HFFc6 (cell line): ENCODE results near the gene HSPA1B. TPM values are rescaled to one million over a fixed set of nuclear protein-coding genes. Genes with fewer than 3 reads are reported as not detected.

ENCODE experiments used
- DNase-seq: peaks from one replicate; pipeline ENCODE4 v3.0.0-alpha.2; 2018
- H3K27ac Mint-ChIP-seq: 2 replicates; pipeline ENCODE4 v1.8.0; 2020; ENCODE audit warnings: mild to moderate bottlenecking, mixed read lengths
- H3K27me3 Mint-ChIP-seq: 2 replicates; pipeline ENCODE4 v1.8.0; 2021; ENCODE audit warnings: mild to moderate bottlenecking, moderate library complexity, mixed read lengths; ENCODE audit not compliant: insufficient read depth
- H3K36me3 Mint-ChIP-seq: 2 replicates; pipeline ENCODE4 v1.8.0; 2021; ENCODE audit warnings: low read depth, mixed read lengths
- H3K4me1 Mint-ChIP-seq: 2 replicates; pipeline ENCODE4 v1.8.0; 2020; ENCODE audit warnings: low read depth, mixed read lengths
- H3K4me3 Mint-ChIP-seq: 2 replicates; pipeline ENCODE4 v1.8.0; 2020; ENCODE audit warnings: mild to moderate bottlenecking, moderate library complexity, mixed read lengths
- H3K9me3 Mint-ChIP-seq: 2 replicates; pipeline ENCODE4 v1.8.0; 2020; ENCODE audit warnings: mild to moderate bottlenecking, mixed read lengths
- total RNA-seq, 6 experiments: library from RNA; stranded (reverse); fragmentation: NEBNext Ultra II Directional; extraction: Animal tissue kit (Norgen Biotek cat#: 25700); gene quantifications; 2 replicates in 1 of 6; 3 replicates in 5 of 6; pipeline ENCODE4 v1.2.3, GENCODE V29; 2021
- TF ChIP-seq, protein P1 (sequence below): fragments of 200-600 bp; sonication (generic); IDR thresholded peaks from 2 replicates; pipeline ENCODE4 v1.5.0; 2021; ENCODE audit warnings: antibody characterized with exemption, mild to moderate bottlenecking

The HSPA1B gene
- total RNA-seq, 6 experiments from 2014 or later = 95.5 to 116 (median 98.9) TPM

GRCh38 chr6:31875877-31876276 is 48.3 kb downstream of the HSPA1B start:
- Mint-ChIP-seq H3K36me3 (peaks cover 9% of the 10 kb centered on the region), H3K27ac (no peak overlapping the region), H3K4me3 (no peak overlapping the region), H3K9me3 (no peaks in the 10 kb centered on the region), H3K4me1 (peaks cover 13% of the 10 kb centered on the region), H3K27me3 (peaks cover 4% of the 10 kb centered on the region)
- DNase-seq = no peak
- TF ChIP-seq, protein P1, sequence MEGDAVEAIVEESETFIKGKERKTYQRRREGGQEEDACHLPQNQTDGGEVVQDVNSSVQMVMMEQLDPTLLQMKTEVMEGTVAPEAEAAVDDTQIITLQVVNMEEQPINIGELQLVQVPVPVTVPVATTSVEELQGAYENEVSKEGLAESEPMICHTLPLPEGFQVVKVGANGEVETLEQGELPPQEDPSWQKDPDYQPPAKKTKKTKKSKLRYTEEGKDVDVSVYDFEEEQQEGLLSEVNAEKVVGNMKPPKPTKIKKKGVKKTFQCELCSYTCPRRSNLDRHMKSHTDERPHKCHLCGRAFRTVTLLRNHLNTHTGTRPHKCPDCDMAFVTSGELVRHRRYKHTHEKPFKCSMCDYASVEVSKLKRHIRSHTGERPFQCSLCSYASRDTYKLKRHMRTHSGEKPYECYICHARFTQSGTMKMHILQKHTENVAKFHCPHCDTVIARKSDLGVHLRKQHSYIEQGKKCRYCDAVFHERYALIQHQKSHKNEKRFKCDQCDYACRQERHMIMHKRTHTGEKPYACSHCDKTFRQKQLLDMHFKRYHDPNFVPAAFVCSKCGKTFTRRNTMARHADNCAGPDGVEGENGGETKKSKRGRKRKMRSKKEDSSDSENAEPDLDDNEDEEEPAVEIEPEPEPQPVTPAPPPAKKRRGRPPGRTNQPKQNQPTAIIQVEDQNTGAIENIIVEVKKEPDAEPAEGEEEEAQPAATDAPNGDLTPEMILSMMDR = no peak

- Mint-ChIP-seq H3K27ac (no peak overlapping the region), H3K27me3 (peaks cover 4% of the 10 kb centered on the region), H3K36me3 (peaks cover 14% of the 10 kb centered on the region), H3K4me1 (peaks cover 9% of the 10 kb centered on the region), H3K4me3 (no peak overlapping the region), H3K9me3 (no peaks in the 10 kb centered on the region)
- TF ChIP-seq, protein P1 = no peak
- DNase-seq = no peak
Observed at GRCh38 chr6:31876357-31876756, 48.8 kb downstream of the HSPA1B start.

DNA sequence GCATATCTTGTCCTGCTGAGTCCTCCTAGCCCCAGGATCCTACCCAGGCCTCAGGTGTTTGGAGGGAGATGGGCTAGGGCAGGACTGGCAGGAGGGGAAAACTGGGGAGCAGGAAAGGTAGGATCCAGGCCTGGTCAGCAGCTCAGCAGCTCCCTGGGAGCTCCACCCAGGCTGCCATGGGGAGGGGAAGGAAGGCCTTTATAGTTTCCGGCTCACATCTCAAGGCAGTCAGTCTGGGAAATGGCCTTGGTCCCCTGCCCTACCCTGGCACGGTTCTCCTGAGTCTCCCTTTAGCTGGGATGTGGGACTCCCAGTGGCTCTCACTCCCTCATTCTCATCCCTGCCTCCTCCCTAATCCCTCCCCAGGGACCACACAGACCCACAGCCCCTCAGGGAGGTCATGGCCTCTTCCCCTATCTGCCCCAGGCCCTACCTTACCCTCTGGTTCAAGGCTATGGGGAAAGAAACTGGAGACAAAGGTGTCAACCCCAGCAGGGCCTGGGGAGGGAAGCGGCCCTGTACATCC is 49.6 kb downstream of the HSPA1B start:
- TF ChIP-seq, protein P1 = no peak
- no peaks in the 10 kb centered on the region for H3K9me3 Mint-ChIP-seq
- peaks cover 20% of the 10 kb centered on the region for H3K36me3 Mint-ChIP-seq
- H3K27ac Mint-ChIP-seq = no peak overlapping the region
- peaks cover 10% of the 10 kb centered on the region for H3K4me1 Mint-ChIP-seq
- no peak overlapping the region for H3K4me3 Mint-ChIP-seq
- H3K27me3 Mint-ChIP-seq = peaks cover 4% of the 10 kb centered on the region
- DNase-seq = no peak

DNA sequence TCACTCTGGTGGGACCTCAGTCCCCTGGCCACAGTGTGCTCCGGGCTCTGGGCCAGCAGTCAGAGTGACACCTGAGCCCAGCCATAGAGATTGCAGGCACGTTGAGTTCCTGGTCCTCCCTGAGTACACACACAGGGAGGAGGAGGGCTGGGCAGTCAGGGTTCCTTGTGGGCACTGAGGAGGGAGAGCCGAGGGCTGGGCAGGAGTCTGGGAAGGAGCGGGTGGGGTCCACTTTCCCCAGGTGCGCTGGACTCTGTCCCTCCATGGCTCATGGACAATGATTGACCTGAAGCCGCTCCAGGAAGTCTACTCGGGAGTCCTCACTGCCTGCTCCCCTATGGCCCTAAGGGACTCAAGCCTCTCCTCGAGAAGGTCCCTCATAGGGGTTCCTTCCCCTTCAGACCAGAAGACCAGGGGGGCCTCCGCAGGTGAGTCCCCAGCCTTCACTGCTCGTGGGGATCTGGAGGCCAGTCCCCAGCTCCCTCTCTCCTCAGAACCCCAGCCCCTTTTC is 50.2 kb downstream of the HSPA1B start:
- Mint-ChIP-seq H3K4me3 (no peak overlapping the region), H3K9me3 (no peaks in the 10 kb centered on the region), H3K27ac (no peak overlapping the region), H3K36me3 (peaks cover 25% of the 10 kb centered on the region), H3K4me1 (peaks cover 15% of the 10 kb centered on the region), H3K27me3 (peaks cover 4% of the 10 kb centered on the region)
- TF ChIP-seq, protein P1 = no peak
- DNase-seq = no peak

DNA sequence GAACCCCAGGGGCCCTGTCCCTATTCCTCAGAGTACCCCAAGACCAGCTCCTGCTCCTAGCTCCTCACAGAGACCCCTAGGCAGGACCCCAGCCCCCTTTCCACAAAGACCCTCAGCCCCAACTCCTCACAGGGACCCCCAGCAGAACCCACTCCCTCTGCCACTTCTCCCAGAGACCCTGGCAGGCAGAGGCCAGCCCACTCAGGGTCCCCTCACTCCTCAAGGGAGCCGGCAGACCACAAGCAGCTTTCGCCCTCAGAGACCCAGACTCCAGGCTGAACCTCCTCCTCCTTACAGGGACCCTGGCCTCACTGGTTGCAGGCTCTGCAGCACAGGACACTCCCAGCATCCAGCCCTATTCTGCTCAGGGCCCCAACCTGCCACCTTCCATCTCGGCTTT is 50.7 kb downstream of the HSPA1B start:
- peaks cover 4% of the 10 kb centered on the region for H3K27me3 Mint-ChIP-seq

More for the DNA sequence above, 50.7 kb downstream of the HSPA1B start:
- Mint-ChIP-seq H3K36me3 (peaks cover 25% of the 10 kb centered on the region), H3K9me3 (no peaks in the 10 kb centered on the region), H3K27ac (no peak overlapping the region), H3K4me1 (peaks cover 16% of the 10 kb centered on the region), H3K4me3 (no peak overlapping the region)
- TF ChIP-seq, protein P1 = no peak
- DNase-seq = no peak
